CD4-positive, CD25-positive, alpha-beta regulatory T cell (primary cell): ENCODE measurements around the gene LZTFL1. TPM values are rescaled to one million over a fixed set of nuclear protein-coding genes. Genes with fewer than 3 reads are reported as not detected.
"Not testable (repeated sequence)": the region's sequence is repeated elsewhere in the genome, so short reads cannot be mapped to it uniquely, and the experiment has no call there.

ENCODE experiments used
- ATAC-seq, 2 donors: fragments of 150-1000 bp; cut with Tn5 transposase; one replicate each; pipeline ENCODE4 v1.10.0; 2021; ENCODE audit warnings: low read depth in 2 of 2, moderate number of reproducible peaks in 2 of 2, moderate library complexity in 1 of 2
- DNase-seq, 3 donors: peaks; one replicate each; pipeline versions ENCODE4 v3.0.0 to v3.0.0-alpha.2; 2012 to 2022; ENCODE audit warnings: mixed read lengths in 1 of 3
- H3K27ac ChIP-seq: one replicate; pipeline ENCODE4 v1.7.0; 2013; ENCODE audit warnings: mild to moderate bottlenecking, low read length; ENCODE audit not compliant: insufficient read depth, poor library complexity, severe bottlenecking
- H3K27me3 ChIP-seq: one replicate; pipeline ENCODE4 v1.7.0; 2013; ENCODE audit warnings: low read length; ENCODE audit not compliant: control insufficient read depth, insufficient read depth
- H3K36me3 ChIP-seq: one replicate; pipeline ENCODE4 v1.7.0; 2013; ENCODE audit warnings: mild to moderate bottlenecking, low read length, moderate library complexity; ENCODE audit not compliant: control insufficient read depth, insufficient read depth
- H3K4me1 ChIP-seq: 2 replicates; pipeline ENCODE4 v1.7.0; 2013; ENCODE audit warnings: mild to moderate bottlenecking, low read length; ENCODE audit not compliant: insufficient read depth, control insufficient read depth, poor library complexity, severe bottlenecking
- H3K4me3 ChIP-seq: one replicate; pipeline ENCODE4 v1.7.0; 2013; ENCODE audit warnings: low read depth, mild to moderate bottlenecking, low read length, moderate library complexity
- H3K9me3 ChIP-seq, 2 experiments: 1 replicate in 1 of 2; 2 replicates in 1 of 2; pipeline ENCODE4 v1.7.0; 2013; ENCODE audit warnings: low read length in 2 of 2, mild to moderate bottlenecking in 1 of 2, moderate library complexity in 1 of 2; ENCODE audit not compliant: control insufficient read depth in 2 of 2
- H3K27ac Mint-ChIP-seq, 3 donors: one replicate each; pipeline ENCODE4 v1.8.0; 2020 to 2022; ENCODE audit warnings: mild to moderate bottlenecking in 3 of 3, mixed read lengths in 3 of 3, moderate library complexity in 2 of 3
- H3K27me3 Mint-ChIP-seq: one replicate; pipeline ENCODE4 v1.8.0; 2022; ENCODE audit warnings: mild to moderate bottlenecking, mixed read lengths
- H3K36me3 Mint-ChIP-seq: one replicate; pipeline ENCODE4 v1.8.0; 2020; ENCODE audit warnings: mixed read lengths
- H3K4me1 Mint-ChIP-seq, 4 donors: one replicate each; pipeline ENCODE4 v1.8.0; 2020 to 2022; ENCODE audit warnings: mixed read lengths in 4 of 4, mild to moderate bottlenecking in 1 of 4
- H3K4me3 Mint-ChIP-seq, 4 donors: one replicate each; pipeline ENCODE4 v1.8.0; 2020 to 2022; ENCODE audit warnings: mild to moderate bottlenecking in 4 of 4, mixed read lengths in 4 of 4, moderate library complexity in 3 of 4
- H3K9me3 Mint-ChIP-seq, 7 donors: one replicate each; pipeline ENCODE4 v1.8.0; 2020 to 2022; ENCODE audit warnings: mixed read lengths in 7 of 7, mild to moderate bottlenecking in 3 of 7, moderate library complexity in 2 of 7
- polyA plus RNA-seq, 4 donors: library from polyadenylated mRNA; unstranded; fragments of 300-500 nt; fragmentation: Illumina TruSeq; gene quantifications; one replicate each; pipeline ENCODE4 v1.2.3, GENCODE V29; 2021
- total RNA-seq: library from RNA; stranded (reverse); gene quantifications from one replicate; pipeline ENCODE4 v1.2.3, GENCODE V29; 2022

Gene LZTFL1
- total and polyA plus RNA-seq, 5 donors from 2014 or later = 6.4 to 14.6 (median 11.1) TPM

- H3K27ac Mint-ChIP-seq = no peak overlapping the region
- peak overlapping the region in 1 of 4 donors; percentile 2 for H3K4me3 Mint-ChIP-seq
- peaks cover 63% of the 10 kb centered on the region for H3K27me3 Mint-ChIP-seq
- Histone ChIP-seq H3K9me3 (peaks cover 7 to 11% of the 10 kb centered on the region in 2 experiments), H3K36me3 (no peaks in the 10 kb centered on the region), H3K27me3 (peaks cover 17% of the 10 kb centered on the region), H3K4me1 (peaks cover 11% of the 10 kb centered on the region), H3K4me3 (no peak overlapping the region), H3K27ac (no peak overlapping the region)
- H3K9me3 Mint-ChIP-seq = peaks cover 0 to 9% (median 5%) of the 10 kb centered on the region in 7 donors
- DNase-seq = peak in 1 of 3 donors; percentile 28
- no peak for ATAC-seq
- peaks cover 8 to 42% (median 29%) of the 10 kb centered on the region in 4 donors for H3K4me1 Mint-ChIP-seq
- peaks cover 4% of the 10 kb centered on the region for H3K36me3 Mint-ChIP-seq
Measured at GRCh38 chr3:45864760-45865519, 23.0 kb upstream of the LZTFL1 start.

GRCh38 chr3:45861043-45861719, 19.3 kb upstream of the LZTFL1 start:
- Mint-ChIP-seq H3K9me3 (peaks cover 0 to 9% (median 5%) of the 10 kb centered on the region in 7 donors), H3K27ac (peak overlapping the region in 1 of 3 donors; percentile 36), H3K4me1 (peaks cover 10 to 35% (median 22%) of the 10 kb centered on the region in 4 donors), H3K4me3 (no peak overlapping the region), H3K27me3 (peaks cover 60% of the 10 kb centered on the region), H3K36me3 (peaks cover 4% of the 10 kb centered on the region)
- H3K27me3 ChIP-seq = peaks cover 19% of the 10 kb centered on the region
- peaks cover 7 to 11% of the 10 kb centered on the region in 2 experiments for H3K9me3 ChIP-seq
- H3K4me1 ChIP-seq = no peaks in the 10 kb centered on the region
- H3K36me3 ChIP-seq = no peaks in the 10 kb centered on the region
- ATAC-seq (no peak), DNase-seq (peak in 1 of 3 donors; percentile 38)
- no peak overlapping the region for H3K27ac ChIP-seq
- H3K4me3 ChIP-seq = no peak overlapping the region

GRCh38 chr3:45860481-45860880, 18.6 kb upstream of the LZTFL1 start:
- H3K4me3 Mint-ChIP-seq = no peak overlapping the region
- no peak overlapping the region for H3K27ac Mint-ChIP-seq
- Histone ChIP-seq H3K27me3 (peaks cover 16% of the 10 kb centered on the region), H3K36me3 (no peaks in the 10 kb centered on the region), H3K4me3 (no peak overlapping the region), H3K27ac (no peak overlapping the region), H3K4me1 (no peaks in the 10 kb centered on the region), H3K9me3 (peaks cover 7 to 11% of the 10 kb centered on the region in 2 experiments)
- H3K9me3 Mint-ChIP-seq = peaks cover 0 to 10% (median 5%) of the 10 kb centered on the region in 7 donors
- H3K4me1 Mint-ChIP-seq = peaks cover 10 to 40% (median 25%) of the 10 kb centered on the region in 4 donors
- H3K27me3 Mint-ChIP-seq = peaks cover 55% of the 10 kb centered on the region
- no peak for DNase-seq
- no peak for ATAC-seq
- H3K36me3 Mint-ChIP-seq = peaks cover 4% of the 10 kb centered on the region

GRCh38 chr3:45858809-45859543, 17.1 kb upstream of the LZTFL1 start:
- Histone ChIP-seq H3K27ac (no peak overlapping the region), H3K9me3 (peaks cover 7 to 10% of the 10 kb centered on the region in 2 experiments), H3K27me3 (peaks cover 16% of the 10 kb centered on the region), H3K4me3 (no peak overlapping the region), H3K4me1 (no peaks in the 10 kb centered on the region), H3K36me3 (no peaks in the 10 kb centered on the region)
- Mint-ChIP-seq H3K9me3 (peaks cover 0 to 10% (median 5%) of the 10 kb centered on the region in 7 donors), H3K4me3 (peak overlapping the region in 1 of 4 donors; percentile 19), H3K27ac (no peak overlapping the region), H3K36me3 (peaks cover 4% of the 10 kb centered on the region), H3K27me3 (peaks cover 57% of the 10 kb centered on the region), H3K4me1 (peaks cover 10 to 35% (median 22%) of the 10 kb centered on the region in 4 donors)
- DNase-seq (no peak), ATAC-seq (no peak)

GRCh38 chr3:45857024-45857423, 15.1 kb upstream of the LZTFL1 start:
- not testable (repeated sequence) for H3K27ac ChIP-seq, H3K36me3 ChIP-seq, H3K9me3 Mint-ChIP-seq, H3K27ac Mint-ChIP-seq, H3K36me3 Mint-ChIP-seq, ATAC-seq, H3K4me1 ChIP-seq, H3K9me3 ChIP-seq, H3K4me3 ChIP-seq, DNase-seq
- Mint-ChIP-seq H3K4me1 (peaks cover 13 to 43% (median 28%) of the 10 kb centered on the region in 4 donors), H3K27me3 (peaks cover 57% of the 10 kb centered on the region), H3K4me3 (peak overlapping the region in 1 of 4 donors; percentile 22)
- peaks cover 11% of the 10 kb centered on the region for H3K27me3 ChIP-seq

- peak overlapping the region in 1 of 3 donors; percentile 1 for H3K27ac Mint-ChIP-seq
- H3K4me1 ChIP-seq, H3K9me3 Mint-ChIP-seq, H3K36me3 ChIP-seq, H3K9me3 ChIP-seq, H3K27ac ChIP-seq, H3K4me3 ChIP-seq, H3K36me3 Mint-ChIP-seq, ATAC-seq: not testable (repeated sequence)
- H3K4me1 Mint-ChIP-seq = peaks cover 17 to 41% (median 25%) of the 10 kb centered on the region in 4 donors
- H3K27me3 Mint-ChIP-seq = peaks cover 56% of the 10 kb centered on the region
- peaks cover 11% of the 10 kb centered on the region for H3K27me3 ChIP-seq
- DNase-seq = peak in 1 of 3 donors; percentile 16
- peak overlapping the region in 2 of 4 donors; percentile 5 to 39 for H3K4me3 Mint-ChIP-seq
Measured at GRCh38 chr3:45856323-45856722, 14.4 kb upstream of the LZTFL1 start.

GRCh38 chr3:45852828-45853227, 10.9 kb upstream of the LZTFL1 start:
- peaks cover 0 to 3% (median 0%) of the 10 kb centered on the region in 7 donors for H3K9me3 Mint-ChIP-seq
- no peaks in the 10 kb centered on the region for H3K36me3 ChIP-seq
- no peak overlapping the region for H3K27ac Mint-ChIP-seq
- peaks cover 9% of the 10 kb centered on the region for H3K36me3 Mint-ChIP-seq
- no peak overlapping the region for H3K27ac ChIP-seq
- peaks cover 26% of the 10 kb centered on the region for H3K27me3 ChIP-seq
- no peaks in the 10 kb centered on the region for H3K4me1 ChIP-seq
- no peaks in the 10 kb centered on the region for H3K9me3 ChIP-seq
- DNase-seq = no peak
- peaks cover 62% of the 10 kb centered on the region for H3K27me3 Mint-ChIP-seq
- no peak for ATAC-seq
- peaks cover 7 to 27% (median 18%) of the 10 kb centered on the region in 4 donors for H3K4me1 Mint-ChIP-seq
- no peak overlapping the region for H3K4me3 ChIP-seq
- H3K4me3 Mint-ChIP-seq = peak overlapping the region in 1 of 4 donors; percentile 46
